Dedifferentiated amniotic fluid mesenchymal stem cell (primary cell): ENCODE data around the gene STRN4.

Experiments
- DNase-seq: peaks from one replicate; pipeline ENCODE4 v3.0.0-alpha.2; 2016; ENCODE audit errors: extremely low spot score

The STRN4 gene

DNA sequence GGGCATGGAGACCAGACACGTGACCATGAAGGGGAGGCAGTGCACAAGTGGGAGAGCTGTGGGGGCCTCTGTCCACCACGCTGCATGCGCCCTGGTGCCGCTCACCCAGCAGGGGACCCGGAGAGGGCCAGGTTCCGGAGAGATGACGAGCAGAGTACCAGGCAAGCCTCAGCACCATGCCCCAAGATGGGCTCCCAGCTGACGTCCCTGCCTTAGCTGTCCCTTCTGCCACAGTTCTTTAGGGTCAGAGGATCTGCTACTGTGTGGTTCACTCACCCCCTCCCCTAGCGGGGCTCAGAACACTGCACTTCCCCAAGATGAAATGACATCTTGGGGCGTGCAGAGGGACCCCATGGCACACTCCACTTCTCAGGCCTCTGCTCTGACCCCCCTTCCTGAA, 19.7 kb downstream of the STRN4 start:
- DNase-seq = no peak

DNA sequence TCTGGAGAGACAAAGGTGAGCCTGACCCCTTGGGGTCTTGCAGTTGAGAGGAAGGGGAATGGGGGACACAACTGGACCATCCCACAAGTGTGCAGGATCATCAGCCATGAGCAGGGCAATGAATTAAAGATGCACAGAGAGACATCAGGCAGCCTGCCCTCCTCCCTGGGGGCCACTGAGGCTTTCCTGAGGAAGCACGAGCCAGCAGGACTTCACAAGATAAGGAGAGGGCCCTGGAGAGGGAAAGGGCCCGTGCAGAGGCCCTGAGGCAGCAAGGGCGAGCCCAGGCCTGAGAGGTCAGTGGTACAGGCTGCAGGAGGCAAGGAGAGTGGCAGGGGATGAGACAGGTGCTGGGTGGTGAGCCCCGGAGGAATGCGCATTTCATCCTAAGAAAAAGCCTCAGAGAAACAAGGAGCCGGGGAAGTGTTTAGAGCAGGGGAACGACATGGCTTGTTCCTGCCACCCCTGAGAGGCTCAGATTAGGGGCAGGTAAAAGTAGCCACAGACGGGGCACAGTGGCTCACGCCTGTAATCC, 20.3 kb downstream of the STRN4 start:
- no peak for DNase-seq

GRCh38 chr19:46725036-46725820, 21.0 kb downstream of the STRN4 start:
- no peak for DNase-seq

GRCh38 chr19:46724468-46724867, 21.8 kb downstream of the STRN4 start:
- no peak for DNase-seq

- DNase-seq = no peak
Measured at GRCh38 chr19:46723471-46723870, 22.8 kb downstream of the STRN4 start.

DNA sequence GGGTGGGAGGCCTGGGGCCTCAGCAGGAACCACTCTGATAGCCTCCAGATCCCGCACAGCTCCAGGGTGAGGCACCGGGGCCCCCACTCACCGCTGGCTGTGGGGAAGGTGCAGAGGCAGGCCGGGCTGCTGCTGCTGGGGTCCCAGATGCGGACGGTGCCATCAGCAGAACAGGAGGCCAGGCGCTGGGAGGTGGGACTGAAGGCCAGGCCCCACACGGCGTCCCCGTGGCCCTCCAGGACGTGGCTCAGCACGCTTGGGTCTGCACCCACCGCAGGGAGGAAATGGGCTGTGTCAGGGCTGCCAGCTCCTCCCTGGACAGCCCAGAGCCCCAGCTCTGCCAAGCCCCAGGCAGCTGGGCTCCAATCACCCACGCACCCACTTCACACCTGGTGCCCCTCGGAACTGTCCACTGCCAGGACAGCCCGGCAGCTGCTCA, 23.2 kb downstream of the STRN4 start:
- DNase-seq = no peak

DNA sequence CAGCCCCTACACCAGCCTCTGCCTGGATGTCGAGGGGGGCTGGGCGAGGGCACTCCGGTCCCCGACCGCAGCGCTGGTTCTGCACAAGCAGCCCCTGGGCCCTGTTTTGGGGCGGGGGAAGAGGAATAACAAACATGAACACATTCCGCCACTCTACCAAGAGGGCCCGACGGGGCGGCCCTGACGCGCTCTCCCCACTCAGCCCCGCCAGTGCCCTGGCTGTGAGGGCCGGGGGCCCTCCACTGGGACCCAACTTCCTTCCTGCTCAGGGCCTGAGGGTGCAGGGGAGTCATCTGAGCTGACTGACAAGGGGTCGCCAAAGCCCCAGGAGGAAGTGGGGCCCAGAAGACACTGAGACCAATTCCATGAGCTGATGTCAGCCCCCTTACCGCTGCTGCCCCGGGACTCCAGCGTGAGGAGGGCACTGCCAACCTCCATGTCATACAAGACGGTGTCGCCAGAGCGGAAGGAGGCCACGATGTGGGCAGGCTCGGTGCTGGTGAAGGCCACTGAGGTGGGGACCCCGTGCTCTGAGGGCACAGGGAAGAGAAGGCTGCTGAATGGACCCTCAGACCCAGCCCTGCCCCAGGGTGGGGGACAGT, 23.7 kb downstream of the STRN4 start:
- DNase-seq = no peak

- no peak for DNase-seq
Measured at GRCh38 chr19:46722004-46722380, 24.3 kb downstream of the STRN4 start.

GRCh38 chr19:46721269-46722003, 24.8 kb downstream of the STRN4 start:
- DNase-seq = no peak

DNA sequence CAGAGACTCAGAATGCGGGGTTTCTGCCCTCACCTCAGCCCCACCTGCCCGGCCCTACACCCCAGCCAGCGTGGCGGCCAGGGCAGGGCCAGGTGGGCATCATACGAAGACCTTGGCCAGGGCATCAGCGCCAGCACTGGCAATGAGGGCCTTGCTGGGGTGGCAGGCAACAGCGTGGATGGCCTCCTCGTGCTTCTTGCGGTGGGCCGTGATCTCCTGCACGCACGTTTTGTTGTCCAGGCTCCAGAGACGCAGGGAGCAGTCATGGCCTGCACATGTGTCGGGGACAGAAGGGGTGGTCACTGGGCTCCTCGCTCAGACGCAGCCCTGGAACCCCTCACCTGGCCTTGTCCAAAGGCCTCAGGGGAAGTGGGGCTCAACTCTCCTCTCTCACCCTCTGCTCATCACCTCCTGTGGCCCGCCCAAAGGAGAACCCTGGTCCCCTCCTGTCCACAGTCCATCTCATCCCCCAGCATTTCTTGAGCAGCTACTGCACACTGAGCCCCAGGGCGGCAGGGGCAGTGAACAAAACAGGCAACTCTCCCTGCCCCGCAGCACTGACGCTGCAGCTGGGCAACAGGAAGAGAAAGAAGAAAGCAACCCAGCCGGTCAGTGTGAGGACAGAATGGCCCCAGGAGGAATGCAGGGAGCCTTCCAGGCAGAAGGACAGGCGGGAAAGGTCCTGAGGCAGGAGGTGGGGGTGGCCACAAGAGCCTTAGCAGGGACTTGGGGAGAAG, 25.6 kb downstream of the STRN4 start:
- no peak for DNase-seq

- no peak for DNase-seq
Measured at GRCh38 chr19:46719629-46720502, 26.4 kb downstream of the STRN4 start.

DNA sequence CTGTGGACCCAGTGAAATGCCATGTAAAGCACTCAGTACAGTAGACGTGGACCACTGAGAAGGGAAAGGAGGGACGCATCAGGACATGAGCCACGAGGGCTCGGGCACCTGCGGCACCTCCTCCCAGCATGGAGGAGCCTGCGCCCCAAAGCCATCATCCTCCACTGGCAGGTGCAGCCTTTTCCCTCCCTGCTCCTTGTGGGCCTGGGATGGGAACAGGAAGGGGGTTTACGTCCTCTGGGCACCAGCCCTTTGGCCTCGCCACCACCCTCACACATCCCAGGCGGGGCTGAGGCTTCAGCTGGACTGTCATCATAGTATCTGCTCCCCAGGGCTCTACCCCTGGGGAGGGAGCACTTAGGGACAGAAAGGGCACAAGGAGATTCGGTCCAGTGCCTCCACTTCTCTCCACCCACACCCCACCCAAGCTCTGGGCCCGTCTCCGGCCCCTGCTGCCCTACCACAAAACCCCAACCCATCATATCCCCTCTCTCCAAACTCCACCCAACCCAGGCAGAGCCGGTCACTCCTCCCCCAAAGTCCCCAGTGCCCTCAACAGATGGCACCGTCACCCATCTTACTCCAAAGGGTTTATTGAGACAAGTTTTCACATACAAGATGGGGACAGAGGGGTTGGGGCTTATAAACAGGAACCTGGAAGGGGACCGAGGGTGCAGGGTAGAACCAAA, 27.2 kb downstream of the STRN4 start:
- no peak for DNase-seq

- no peak for DNase-seq
Measured at GRCh38 chr19:46718157-46718933, 27.9 kb downstream of the STRN4 start.

- DNase-seq = no peak
Measured at GRCh38 chr19:46717716-46718143, 28.5 kb downstream of the STRN4 start.

DNA sequence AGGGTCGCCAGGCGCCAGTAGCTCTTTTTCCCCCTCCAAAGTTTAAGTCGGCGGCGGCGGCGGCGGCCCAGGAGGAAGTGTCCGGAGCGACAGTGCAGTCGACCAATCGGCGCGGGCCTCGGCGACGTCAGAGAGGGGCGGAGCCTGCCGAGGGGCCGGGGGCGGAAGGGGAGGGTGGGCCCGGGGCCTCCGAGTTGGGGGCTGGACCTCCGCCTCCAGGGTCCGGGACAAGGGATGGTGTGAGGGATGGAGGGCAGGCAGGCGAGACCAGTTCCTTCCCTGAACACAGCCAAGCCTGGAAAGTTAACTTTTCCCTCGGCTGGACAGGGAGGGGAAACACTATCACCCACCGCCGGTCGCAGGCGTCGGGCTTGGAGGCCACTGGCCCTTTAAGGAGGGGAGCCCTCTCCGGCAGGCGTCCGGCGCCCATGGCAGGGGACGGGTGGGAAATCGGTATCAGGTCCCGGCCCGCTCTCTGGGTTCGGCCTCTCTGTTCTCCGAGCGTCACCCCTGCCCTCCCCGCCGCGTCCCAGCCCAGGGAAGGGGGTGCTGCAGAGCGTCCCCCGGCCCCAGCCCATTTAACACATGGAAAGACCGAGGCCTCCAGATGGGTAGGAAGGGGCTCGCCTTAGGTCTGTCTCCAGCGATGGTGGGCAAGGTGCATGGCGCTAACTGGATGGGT, 29.1 kb downstream of the STRN4 start, which contains the start of gene PRKD2:
Gene PRKD2, minus strand, starts transcription at position 81 of the 682 bp plus-strand sequence. CDS start 744 bp downstream, outside the sequence.
- DNase-seq = peak; percentile 62

GRCh38 chr19:46716672-46717033, 29.6 kb downstream of the STRN4 start:
- no peak for DNase-seq

DNA sequence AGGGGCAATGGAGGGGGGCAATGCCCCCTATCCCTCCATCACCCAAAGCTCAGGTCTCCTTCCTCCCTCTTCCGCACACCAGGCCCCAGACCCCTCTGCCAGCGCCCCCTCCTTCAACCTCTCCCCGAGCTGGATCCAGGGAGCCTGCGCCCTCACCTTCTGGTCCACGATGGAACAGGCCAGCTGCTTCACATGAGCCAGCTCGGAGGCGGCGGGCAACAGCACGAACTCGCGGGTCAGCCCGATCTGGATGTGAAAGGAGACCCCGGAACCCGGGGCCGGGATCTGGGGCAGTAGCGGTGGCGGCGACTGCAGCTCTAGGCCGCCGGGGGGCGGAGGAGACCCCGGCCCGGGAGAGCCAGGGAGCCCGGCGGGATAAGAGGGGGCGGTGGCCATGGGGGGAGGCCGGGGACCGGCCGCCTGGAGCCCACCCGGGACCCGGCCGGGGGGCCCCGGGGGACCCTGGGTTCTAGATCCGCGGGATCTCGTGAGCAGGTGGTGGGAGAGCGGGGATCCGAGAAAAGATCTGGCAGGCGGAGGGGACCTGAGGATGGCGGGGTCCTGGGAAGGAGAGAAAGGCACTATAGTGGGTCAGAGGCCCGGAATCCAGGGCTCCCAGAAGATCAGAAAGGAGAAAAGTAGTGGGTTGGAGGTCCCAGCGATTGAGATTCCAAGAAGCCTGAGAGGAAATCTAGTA, 30.1 kb downstream of the STRN4 start:
- no peak for DNase-seq

DNA sequence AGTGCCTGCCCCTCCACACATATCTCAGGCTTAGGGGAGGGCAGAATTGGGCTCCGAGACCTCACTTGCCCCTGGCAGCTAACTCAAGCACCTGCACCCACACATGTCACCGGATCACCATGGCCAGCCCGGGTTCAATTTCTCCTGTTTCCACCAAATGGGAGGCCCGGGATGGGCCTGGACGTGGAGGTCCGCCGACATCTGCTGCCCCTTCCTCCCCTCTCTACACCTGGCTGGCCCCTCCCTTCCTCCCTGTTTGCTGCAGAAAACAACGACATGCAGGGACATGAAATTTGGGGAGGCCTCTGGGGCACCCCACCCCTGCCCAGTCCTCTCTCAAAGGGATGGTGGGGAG, 30.7 kb downstream of the STRN4 start:
- no peak for DNase-seq
